H9 (cell line): Measurements from ENCODE around the gene SLC25A36. TPM values are rescaled to one million over a fixed set of nuclear protein-coding genes. Genes with fewer than 3 reads are reported as not detected.
"Not testable (repeated sequence)": the region's sequence is repeated elsewhere in the genome, so short reads cannot be mapped to it uniquely, and the experiment has no call there.

ENCODE experiments used
- DNase-seq: peaks from one replicate; pipeline ENCODE4 v3.0.0-alpha.2; 2017
- H2AFZ ChIP-seq: one replicate; pipeline ENCODE4 v1.6.1; 2013; ENCODE audit warnings: mild to moderate bottlenecking, low read length, control low read depth, moderate library complexity
- H2AK5ac ChIP-seq: 2 replicates; pipeline ENCODE4 v1.6.1; 2013; ENCODE audit warnings: low read length, control low read depth, mixed read lengths; ENCODE audit not compliant: insufficient read length
- H2BK120ac ChIP-seq: one replicate; pipeline ENCODE4 v1.6.1; 2013; ENCODE audit warnings: low read depth, mild to moderate bottlenecking, low read length, control low read depth, inconsistent platforms; ENCODE audit not compliant: poor library complexity, severe bottlenecking
- H2BK12ac ChIP-seq: 2 replicates; pipeline ENCODE4 v1.6.1; 2013; ENCODE audit warnings: low read length, control low read depth, mixed read lengths, low read depth; ENCODE audit not compliant: insufficient read length
- H2BK15ac ChIP-seq: 2 replicates; pipeline ENCODE4 v1.6.1; 2013; ENCODE audit warnings: low read depth, low read length, control low read depth
- H2BK20ac ChIP-seq: one replicate; pipeline ENCODE4 v1.6.1; 2013; ENCODE audit warnings: low read depth, mild to moderate bottlenecking, low read length, control low read depth, inconsistent platforms; ENCODE audit not compliant: poor library complexity, severe bottlenecking
- H2BK5ac ChIP-seq: 2 replicates; pipeline ENCODE4 v1.6.1; 2013; ENCODE audit warnings: low read length, control low read depth, mixed read lengths; ENCODE audit not compliant: insufficient read length
- H3K14ac ChIP-seq: 2 replicates; pipeline ENCODE4 v1.6.1; 2013; ENCODE audit warnings: low read length, control low read depth; ENCODE audit not compliant: insufficient read depth
- H3K18ac ChIP-seq: 2 replicates; pipeline ENCODE4 v1.6.1; 2013; ENCODE audit warnings: low read depth, mild to moderate bottlenecking, mixed read lengths, low read length, control low read depth; ENCODE audit not compliant: insufficient read length
- H3K23ac ChIP-seq: 2 replicates; pipeline ENCODE4 v1.6.1; 2013; ENCODE audit warnings: low read length, control low read depth, mixed read lengths, low read depth; ENCODE audit not compliant: insufficient read length
- H3K23me2 ChIP-seq: 2 replicates; pipeline ENCODE4 v1.6.1; 2013; ENCODE audit warnings: low read depth, mild to moderate bottlenecking, mixed read lengths, low read length, control low read depth; ENCODE audit not compliant: insufficient read length, poor library complexity, severe bottlenecking
- H3K27ac ChIP-seq: 2 replicates; pipeline ENCODE4 v1.5.1; 2013; ENCODE audit warnings: low read length, control low read depth, mixed read lengths, low read depth; ENCODE audit not compliant: insufficient read length
- H3K27me3 ChIP-seq: 2 replicates; pipeline ENCODE4 v1.6.1; 2013; ENCODE audit warnings: low read length, control low read depth, inconsistent platforms; ENCODE audit not compliant: insufficient read depth
- H3K4ac ChIP-seq: 2 replicates; pipeline ENCODE4 v1.6.1; 2013; ENCODE audit warnings: low read depth, mild to moderate bottlenecking, control low read depth, inconsistent platforms, low read length, moderate library complexity
- H3K4me1 ChIP-seq: 2 replicates; pipeline ENCODE4 v1.6.1; 2013; ENCODE audit warnings: low read length, control low read depth, inconsistent platforms; ENCODE audit not compliant: insufficient read depth
- H3K4me2 ChIP-seq: 2 replicates; pipeline ENCODE4 v1.6.1; 2013; ENCODE audit warnings: low read length, control low read depth, mixed read lengths; ENCODE audit not compliant: insufficient read length, insufficient read depth
- H3K56ac ChIP-seq: 2 replicates; pipeline ENCODE4 v1.6.1; 2013; ENCODE audit warnings: low read depth, mild to moderate bottlenecking, mixed read lengths, low read length, control low read depth; ENCODE audit not compliant: insufficient read length
- H3K79me1 ChIP-seq: 2 replicates; pipeline ENCODE4 v1.6.1; 2013; ENCODE audit warnings: low read depth, mild to moderate bottlenecking, moderate library complexity, low read length, control low read depth, inconsistent platforms; ENCODE audit not compliant: insufficient read depth, poor library complexity, severe bottlenecking
- H3K79me2 ChIP-seq: 2 replicates; pipeline ENCODE4 v1.6.1; 2013; ENCODE audit warnings: low read length, control low read depth, inconsistent platforms; ENCODE audit not compliant: insufficient read depth
- H3K9ac ChIP-seq: 2 replicates; pipeline ENCODE4 v1.6.1; 2013; ENCODE audit warnings: low read length, control low read depth, mixed read lengths; ENCODE audit not compliant: insufficient read length; ENCODE audit errors: extremely low read depth
- H3K9me3 ChIP-seq: one replicate; pipeline ENCODE4 v1.6.1; 2013; ENCODE audit warnings: low read depth, low read length, inconsistent platforms; ENCODE audit not compliant: control insufficient read depth
- H3T11ph ChIP-seq: one replicate; pipeline ENCODE4 v1.6.1; 2013; ENCODE audit warnings: mild to moderate bottlenecking, low read length, control low read depth, inconsistent platforms
- H4K20me1 ChIP-seq: one replicate; pipeline ENCODE4 v1.6.1; 2013; ENCODE audit not compliant: control insufficient read depth, insufficient read length, insufficient read depth
- H4K5ac ChIP-seq: 2 replicates; pipeline ENCODE4 v1.6.1; 2013; ENCODE audit warnings: low read depth, mild to moderate bottlenecking, mixed read lengths, low read length, control low read depth; ENCODE audit not compliant: insufficient read length
- H4K8ac ChIP-seq: replicated peaks from 2 replicates; pipeline ENCODE4 v1.6.1; 2013; ENCODE audit warnings: low read length, control low read depth, mixed read lengths, low read depth; ENCODE audit not compliant: insufficient read length
- H4K91ac ChIP-seq: 2 replicates; pipeline ENCODE4 v1.6.1; 2013; ENCODE audit warnings: low read depth, mild to moderate bottlenecking, moderate library complexity, mixed read lengths, low read length, control low read depth; ENCODE audit not compliant: insufficient read length
- H3K27ac Mint-ChIP-seq, 3 experiments: 2 replicates in 2 of 3; 3 replicates in 1 of 3; pipeline ENCODE4 v1.8.0; 2020 to 2021; ENCODE audit warnings: mixed read lengths in 3 of 3, mild to moderate bottlenecking in 1 of 3, moderate library complexity in 1 of 3
- H3K27me3 Mint-ChIP-seq: 2 replicates; pipeline ENCODE4 v1.8.0; 2021; ENCODE audit warnings: low read depth, mild to moderate bottlenecking, moderate library complexity, mixed read lengths
- H3K36me3 Mint-ChIP-seq, 3 experiments: 2 replicates in 2 of 3; 3 replicates in 1 of 3; pipeline ENCODE4 v1.8.0; 2020 to 2021; ENCODE audit warnings: low read depth in 3 of 3, mixed read lengths in 3 of 3; ENCODE audit not compliant: insufficient read depth in 1 of 3
- H3K4me1 Mint-ChIP-seq, 2 experiments: 2 replicates each; pipeline ENCODE4 v1.8.0; 2020; ENCODE audit warnings: mixed read lengths in 2 of 2
- H3K4me3 Mint-ChIP-seq, 2 experiments: 2 replicates in 1 of 2; 3 replicates in 1 of 2; pipeline ENCODE4 v1.8.0; 2020 to 2021; ENCODE audit warnings: mild to moderate bottlenecking in 2 of 2, mixed read lengths in 2 of 2, moderate library complexity in 1 of 2
- H3K9me3 Mint-ChIP-seq, 2 experiments: 2 replicates in 1 of 2; 3 replicates in 1 of 2; pipeline ENCODE4 v1.8.0; 2020; ENCODE audit warnings: mild to moderate bottlenecking in 2 of 2, mixed read lengths in 2 of 2, moderate library complexity in 1 of 2
- CTCF ChIP-seq: fragments of 200-600 bp; sonication (generic); conservative IDR thresholded peaks from 3 replicates; pipeline ENCODE4 v1.8.0; 2021; ENCODE audit warnings: antibody characterized with exemption, mild to moderate bottlenecking
- WGBS: extraction: QIAGEN DNeasy Blood & Tissue Kit; methylation state at CpG from one replicate; pipeline ENCODE4 v1.1.7; 2013; ENCODE audit warnings: missing lambda C conversion rate, low lambda C conversion rate, mixed read lengths; ENCODE audit not compliant: insufficient read length; ENCODE audit errors: extremely low coverage; 5-methylcytosine and 5-hydroxymethylcytosine counted together
- total RNA-seq: library from RNA; stranded (reverse); gene quantifications from 2 replicates; pipeline ENCODE4 v1.2.1, GENCODE V29; 2021

Gene SLC25A36
- total RNA-seq, 1 experiment from 2014 or later, result 70.0 TPM

GRCh38 chr3:141015481-141015880 lies 73.8 kb downstream of the SLC25A36 start:
- Histone ChIP-seq H3K4me2 (no peak overlapping the region), H3K23ac (no peak overlapping the region), H2AK5ac (no peak overlapping the region), H2BK20ac (no peak overlapping the region), H2BK15ac (no peak overlapping the region), H4K8ac (no peak overlapping the region), H3K14ac (no peak overlapping the region), H3K27me3 (no peaks in the 10 kb centered on the region), H3K9me3 (no peaks in the 10 kb centered on the region), H2BK120ac (no peak overlapping the region), H3K4me1 (peaks cover 4% of the 10 kb centered on the region; the same call in 1 of the 2 replicates), H3K79me1 (no peaks in the 10 kb centered on the region), H3K56ac (no peak overlapping the region), H4K91ac (no peak overlapping the region), H3T11ph (no peak overlapping the region), H4K5ac (no peak overlapping the region), H2AFZ (no peak overlapping the region), H3K79me2 (no peaks in the 10 kb centered on the region), H2BK5ac (no peak overlapping the region), H3K4ac (no peak overlapping the region), H3K18ac (no peak overlapping the region), H2BK12ac (no peak overlapping the region), H3K27ac (no peak overlapping the region), H4K20me1 (no peaks in the 10 kb centered on the region), H3K9ac (no peak overlapping the region), H3K23me2 (no peaks in the 10 kb centered on the region)
- no peaks in the 10 kb centered on the region for H3K36me3 Mint-ChIP-seq
- no CpG with 5 or more reads among the region's 3 CpGs for WGBS
- DNase-seq, result no peak
- H3K4me3 Mint-ChIP-seq, result no peak overlapping the region
- no peak overlapping the region for H3K27ac Mint-ChIP-seq
- H3K4me1 Mint-ChIP-seq, result peaks cover 22 to 23% of the 10 kb centered on the region in 2 experiments
- peaks cover 6% of the 10 kb centered on the region for H3K27me3 Mint-ChIP-seq
- no peak for TF ChIP-seq CTCF
- H3K9me3 Mint-ChIP-seq, result peaks cover 0 to 3% of the 10 kb centered on the region in 2 experiments; a peak in 2 of 5 replicates

- H4K20me1 ChIP-seq, H3K79me2 ChIP-seq, H3K27me3 ChIP-seq, H4K8ac ChIP-seq, H2BK15ac ChIP-seq, H3K36me3 Mint-ChIP-seq, H2BK12ac ChIP-seq, H3K27ac ChIP-seq, H3K4me2 ChIP-seq, H3K9ac ChIP-seq, H2BK120ac ChIP-seq, H3K4me1 ChIP-seq, H3K9me3 Mint-ChIP-seq, H3K9me3 ChIP-seq, H3K18ac ChIP-seq, H4K5ac ChIP-seq, H3K23me2 ChIP-seq, DNase-seq, H3K79me1 ChIP-seq, H3T11ph ChIP-seq, H2BK20ac ChIP-seq, H3K4me3 Mint-ChIP-seq, H3K4ac ChIP-seq, H4K91ac ChIP-seq, H3K27me3 Mint-ChIP-seq, H3K56ac ChIP-seq, H2AFZ ChIP-seq, H3K14ac ChIP-seq, H2BK5ac ChIP-seq, H2AK5ac ChIP-seq, H3K23ac ChIP-seq: not testable (repeated sequence)
- 0 out of 7 replicates have a peak overlapping the region, but pooled peaks of 1 of the 3 experiments have one; percentile 53 for H3K27ac Mint-ChIP-seq
- no CpG with 5 or more reads among the region's 23 CpGs for WGBS
- H3K4me1 Mint-ChIP-seq, result peaks cover 11 to 12% of the 10 kb centered on the region in 2 experiments
These were observed 76.0 kb downstream of the SLC25A36 start for GRCh38 chr3:141017366-141018322.
